Erythroblast (primary cell): Measurements from ENCODE around the gene STK32C.
"Not testable (repeated sequence)": the region's sequence is repeated elsewhere in the genome, so short reads cannot be mapped to it uniquely, and the experiment has no call there.

Experiments used
- DNase-seq, 2 experiments: peaks; one replicate each; lab custom pipeline; 2025; lab: John Stamatoyannopoulos, UW
- GATA1 ChIP-seq: IDR thresholded peaks from 2 replicates; pipeline ENCODE4 v1.6.1; 2011; ENCODE audit warnings: low read depth, mild to moderate bottlenecking, control low read depth, low read length, moderate library complexity
- POLR2A ChIP-seq: IDR thresholded peaks from 2 replicates; pipeline ENCODE4 v1.6.1; 2011; ENCODE audit warnings: mild to moderate bottlenecking, low read length

STK32C gene

GRCh38 chr10:132227851-132228390 lies 79.8 kb downstream of the STK32C start:
- TF ChIP-seq POLR2A (no peak), GATA1 (no peak)
- DNase-seq = no peak

DNA sequence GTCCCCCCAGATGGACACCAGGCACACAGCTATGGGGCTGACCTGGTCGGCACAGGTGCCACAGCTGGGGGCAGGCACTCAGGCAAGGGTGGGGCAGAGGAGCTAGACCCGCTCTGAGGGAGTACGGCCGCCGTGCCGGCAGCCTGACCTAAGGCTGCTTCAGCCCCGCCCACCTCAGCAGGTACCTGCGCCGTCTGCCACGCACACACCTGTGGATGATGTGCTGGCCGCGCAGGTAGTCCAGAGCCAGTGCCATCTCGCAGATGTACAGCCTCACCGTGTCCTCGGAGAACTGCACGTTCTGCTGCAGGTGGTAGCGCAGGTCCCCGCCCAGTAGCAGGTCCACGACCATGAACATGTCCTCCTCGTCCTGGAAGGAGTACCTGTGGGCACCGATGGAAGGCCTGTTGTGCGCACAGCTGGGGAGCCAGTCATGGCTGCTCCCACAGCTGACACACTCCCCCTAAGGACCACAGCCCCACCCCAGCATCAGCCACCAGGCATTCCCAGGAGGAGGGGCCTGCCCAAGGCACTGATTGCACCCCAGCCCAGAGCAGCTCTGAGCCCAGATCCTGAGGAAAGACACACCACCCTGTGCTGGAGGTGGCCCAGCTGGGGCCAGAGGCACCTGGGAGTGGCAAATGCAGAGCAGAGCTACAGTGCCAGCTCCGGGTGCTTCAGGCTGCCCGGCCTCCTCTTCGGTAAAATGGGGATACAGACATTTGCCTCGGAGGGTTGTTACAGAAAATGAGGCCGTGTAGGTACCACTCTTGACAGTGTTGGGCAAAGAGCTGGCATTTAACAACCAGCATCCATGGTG lies 81.0 kb downstream of the STK32C start:
- DNase-seq = no peak
- TF ChIP-seq GATA1 = no peak
- no peak for TF ChIP-seq POLR2A

- no peak for TF ChIP-seq POLR2A
- no peak for TF ChIP-seq GATA1
- DNase-seq = no peak
Observed at GRCh38 chr10:132225849-132226205, 81.9 kb downstream of the STK32C start.

GRCh38 chr10:132225073-132225848 lies 82.5 kb downstream of the STK32C start:
- no peak for DNase-seq

DNA sequence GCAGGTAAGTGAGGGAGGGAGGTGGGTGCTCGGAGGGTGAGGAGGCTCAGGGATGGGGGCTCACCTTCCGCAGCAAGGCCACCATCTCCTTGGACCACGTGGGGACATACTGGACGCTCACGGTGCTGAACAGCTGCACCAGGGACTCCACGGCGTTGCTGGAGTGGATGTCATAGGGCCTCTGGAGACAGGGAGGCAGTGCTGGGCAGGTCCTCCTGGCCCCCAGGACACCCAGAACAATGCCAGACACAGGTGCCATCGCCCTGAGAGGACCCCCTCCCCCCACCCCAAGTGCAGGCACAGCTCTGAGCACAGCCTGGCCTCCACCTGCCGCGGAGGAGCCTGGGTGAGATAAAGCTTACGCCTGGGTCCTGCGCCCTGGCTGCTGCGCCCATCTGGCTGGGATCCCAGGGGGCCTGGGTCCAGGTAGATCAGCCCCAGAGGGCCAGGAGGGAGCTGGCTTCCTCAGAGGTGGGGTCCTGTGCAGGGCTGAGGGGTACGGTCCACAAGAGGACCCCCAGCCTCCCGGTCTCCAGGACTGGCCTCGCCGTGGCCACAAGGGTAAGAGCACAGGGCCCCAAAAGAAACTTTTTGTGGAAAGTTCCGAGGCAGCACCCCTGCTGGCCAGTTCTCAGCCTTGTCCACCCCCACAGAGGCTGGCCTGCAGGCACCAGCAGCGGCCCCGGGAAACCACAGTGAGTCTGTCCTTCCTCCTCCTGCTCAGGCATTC lies 83.2 kb downstream of the STK32C start:
- TF ChIP-seq POLR2A = no peak
- TF ChIP-seq GATA1 = no peak
- DNase-seq = no peak

More at GRCh38 chr10:132225073-132225848, 82.5 kb downstream of the STK32C start:
- no peak for TF ChIP-seq GATA1
- TF ChIP-seq POLR2A = no peak

DNA sequence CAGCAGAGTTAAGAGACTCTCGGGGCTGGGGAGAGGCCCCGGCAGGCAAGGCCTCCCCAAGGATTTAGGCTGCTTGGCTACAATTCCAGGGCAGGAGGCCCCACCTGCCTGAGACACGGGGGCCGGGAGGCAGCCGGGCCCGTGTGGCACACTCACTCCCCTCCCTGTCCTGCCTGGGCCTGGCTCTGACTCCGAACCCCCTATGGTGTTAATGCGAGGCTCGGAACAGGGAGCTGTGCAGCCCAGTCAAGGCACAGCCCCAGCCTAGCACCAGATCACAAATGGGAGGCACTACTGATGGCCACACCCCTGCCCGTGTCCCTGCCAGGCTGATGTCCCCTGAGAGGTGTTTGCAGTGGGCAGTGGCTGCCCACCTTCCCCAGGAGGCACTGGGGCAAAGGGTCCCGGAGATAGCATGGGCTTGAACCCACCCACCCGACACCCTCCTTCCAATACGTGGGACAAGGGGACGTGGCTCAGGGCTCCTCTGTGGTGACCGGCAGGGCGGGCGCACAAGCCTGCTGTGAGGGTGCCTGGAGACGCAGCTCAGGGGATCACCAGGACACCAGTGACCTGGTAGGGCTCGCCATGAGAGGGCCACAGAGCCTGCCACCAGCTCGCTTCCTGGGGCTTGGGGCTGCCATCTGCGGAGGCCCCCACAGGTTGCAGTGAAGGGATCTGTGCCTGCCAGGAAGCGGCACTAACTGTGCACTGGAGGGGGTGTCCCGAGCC lies 84.0 kb downstream of the STK32C start:
- TF ChIP-seq GATA1 (no peak), POLR2A (no peak)
- DNase-seq = no peak

DNA sequence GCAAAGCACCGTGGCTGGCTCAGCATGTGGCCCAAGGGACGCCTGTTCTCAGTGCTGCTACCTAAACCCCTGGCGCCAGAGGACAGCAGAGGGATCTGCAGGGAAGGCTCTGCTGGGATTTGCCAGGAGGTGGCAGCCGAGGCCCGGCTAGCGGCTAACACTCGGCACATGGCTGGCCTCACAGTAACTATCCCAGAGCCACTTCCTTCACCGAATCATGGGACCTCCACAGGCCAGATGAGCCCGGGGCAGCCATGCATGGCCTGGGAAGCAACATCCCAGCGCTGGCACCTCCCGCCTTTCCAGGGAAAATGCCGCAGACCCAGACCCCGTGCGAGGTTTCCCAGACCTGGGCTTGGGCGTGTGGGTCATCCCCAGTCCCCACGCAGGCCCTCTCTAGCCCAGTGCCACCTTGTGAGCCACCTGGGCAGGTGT lies 84.6 kb downstream of the STK32C start:
- no peak for TF ChIP-seq GATA1
- TF ChIP-seq POLR2A = no peak
- peak; percentile 72 to 76 for DNase-seq

DNA sequence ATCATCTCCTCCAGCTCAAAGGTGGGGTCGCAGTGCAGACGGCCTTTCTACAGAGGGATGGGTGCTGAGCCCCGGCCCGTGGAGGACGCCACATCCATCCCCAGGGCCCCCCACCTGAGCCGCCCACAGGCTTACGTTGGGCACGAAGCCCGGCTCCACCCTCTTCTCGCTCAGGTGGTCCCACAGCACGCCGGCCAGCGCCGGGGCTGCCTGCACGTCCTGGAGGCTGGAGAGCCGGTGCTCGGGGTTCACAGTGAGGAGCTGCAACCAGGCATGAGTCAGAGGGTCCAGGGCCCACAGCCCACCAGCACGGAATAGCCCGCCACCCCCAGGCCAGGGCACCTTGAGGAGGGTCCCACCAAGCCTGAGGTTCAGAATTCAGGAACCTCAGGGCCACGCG lies 85.0 kb downstream of the STK32C start:
- no peak for DNase-seq
- TF ChIP-seq GATA1 (no peak), POLR2A (no peak)

GRCh38 chr10:132220996-132221395 lies 86.8 kb downstream of the STK32C start:
- DNase-seq = not testable (repeated sequence)

DNA sequence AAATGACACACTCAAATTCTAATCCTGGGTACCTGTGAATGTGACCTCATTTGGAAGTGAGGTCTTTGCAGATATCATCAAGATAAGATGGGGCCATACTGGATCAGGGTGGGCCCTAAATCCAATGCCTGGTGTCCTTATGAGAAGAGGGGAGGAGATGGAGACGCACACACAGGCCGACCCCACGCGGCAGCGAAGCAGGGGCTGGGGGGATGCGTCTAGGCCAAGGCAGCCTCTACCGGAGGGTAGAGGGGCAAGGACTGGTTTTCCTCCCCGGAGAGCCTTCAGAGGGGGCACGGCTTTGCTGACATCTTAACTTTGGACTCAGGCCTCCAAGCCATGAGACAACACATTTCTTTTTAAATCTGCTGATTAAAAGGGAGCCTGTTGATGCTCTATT lies 87.7 kb downstream of the STK32C start:
- DNase-seq = no peak
- TF ChIP-seq GATA1 (no peak), POLR2A (no peak)

DNA sequence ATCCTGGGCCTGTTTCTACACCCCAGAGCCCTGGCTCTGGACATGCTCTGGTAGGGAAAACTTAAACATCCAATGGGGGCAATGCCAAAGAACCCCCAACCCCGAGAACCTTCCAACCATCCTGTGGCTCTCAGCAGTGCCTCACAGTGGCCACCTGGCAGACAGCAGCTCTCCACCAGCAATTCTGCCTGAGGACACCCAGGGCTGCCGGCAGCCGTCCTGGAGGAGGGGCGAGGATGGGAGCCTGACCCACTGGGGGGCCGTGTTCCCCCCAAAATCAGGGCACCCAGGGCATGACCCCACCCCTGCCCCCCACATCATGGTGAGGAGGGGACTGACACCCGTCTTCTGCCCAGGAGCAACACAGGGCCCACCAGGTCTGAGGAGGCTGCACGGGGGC lies 88.3 kb downstream of the STK32C start:
- no peak for DNase-seq
- TF ChIP-seq GATA1 (no peak), POLR2A (no peak)

GRCh38 chr10:132216441-132216840 lies 91.3 kb downstream of the STK32C start:
- DNase-seq = not testable (repeated sequence)

DNA sequence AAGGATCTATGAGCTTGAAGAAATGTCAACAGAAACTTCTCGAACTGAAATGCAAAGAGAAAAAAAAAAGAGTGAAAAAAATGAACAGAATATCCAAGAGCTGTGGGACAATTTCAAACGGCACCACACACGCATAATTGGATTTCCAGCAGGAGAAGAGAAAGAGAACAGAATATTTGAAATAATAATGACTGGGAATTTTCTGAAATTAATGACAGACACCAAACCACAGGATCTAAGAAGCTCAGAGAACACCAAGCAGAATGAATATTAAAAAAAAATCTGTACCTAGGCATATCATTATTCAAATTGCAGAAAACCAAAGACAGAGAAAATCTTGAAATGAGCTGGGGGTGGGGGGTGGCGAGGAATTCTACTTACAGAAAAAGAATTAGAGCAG lies 93.8 kb downstream of the STK32C start:
- DNase-seq = no peak
- TF ChIP-seq GATA1 = no peak
- TF ChIP-seq POLR2A = no peak
